ENCODE data around the gene CNTN1. TPM values are rescaled to one million over a fixed set of nuclear protein-coding genes. Genes with fewer than 3 reads are reported as not detected.

CNTN1 gene
- total RNA-seq, 1 experiment from 2014 or later, result not detected

DNA sequence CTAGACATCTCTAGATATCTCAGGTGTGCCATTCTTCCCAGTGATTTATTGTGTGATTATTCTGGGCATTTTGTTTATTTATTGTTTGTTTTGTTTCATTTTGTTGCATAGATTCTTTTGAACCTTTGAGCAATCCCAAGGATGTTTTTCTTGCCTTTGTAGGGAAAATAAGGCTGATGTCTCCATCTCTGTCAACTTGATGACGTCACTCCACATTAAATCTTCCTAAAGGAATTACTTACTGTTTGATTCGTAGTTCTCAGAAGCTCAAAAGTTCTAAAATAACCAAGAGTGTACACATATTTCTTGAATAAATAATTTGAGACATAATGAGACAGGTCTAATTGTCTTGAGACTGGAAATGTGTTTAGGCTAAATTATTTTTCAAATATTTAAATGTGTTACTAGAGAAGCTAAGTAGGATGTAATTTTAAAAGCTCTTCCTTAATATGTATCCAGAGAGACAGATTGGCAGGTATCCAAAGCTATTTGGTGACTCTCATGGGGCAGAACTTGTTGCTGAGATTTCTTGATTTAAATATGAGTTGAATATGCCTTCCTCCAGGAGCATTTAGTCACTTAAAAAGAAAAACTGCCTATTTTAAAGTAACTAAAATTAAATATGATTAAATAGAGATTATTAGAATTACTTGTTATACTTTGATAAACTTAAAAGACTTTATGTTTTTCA, 128.7 kb downstream of the CNTN1 start:
- Mint-ChIP-seq H3K36me3 (ENCODE audit: insufficient read depth, unreplicated experiment) (no peaks in the 10 kb centered on the region), H3K4me3 (ENCODE audit: unreplicated experiment) (no peak overlapping the region), H3K27me3 (ENCODE audit: insufficient read depth, unreplicated experiment) (peaks cover 26% of the 10 kb centered on the region), H3K27ac (ENCODE audit: low read depth, unreplicated experiment) (no peak overlapping the region), H3K9me3 (ENCODE audit: unreplicated experiment) (peaks cover 6% of the 10 kb centered on the region), H3K4me1 (ENCODE audit: insufficient read depth, unreplicated experiment) (no peaks in the 10 kb centered on the region)
- DNase-seq (ENCODE audit: unreplicated experiment), result no peak
- no TSS peak for BruUV-seq (replicated peaks)
- TF ChIP-seq, protein P1, sequence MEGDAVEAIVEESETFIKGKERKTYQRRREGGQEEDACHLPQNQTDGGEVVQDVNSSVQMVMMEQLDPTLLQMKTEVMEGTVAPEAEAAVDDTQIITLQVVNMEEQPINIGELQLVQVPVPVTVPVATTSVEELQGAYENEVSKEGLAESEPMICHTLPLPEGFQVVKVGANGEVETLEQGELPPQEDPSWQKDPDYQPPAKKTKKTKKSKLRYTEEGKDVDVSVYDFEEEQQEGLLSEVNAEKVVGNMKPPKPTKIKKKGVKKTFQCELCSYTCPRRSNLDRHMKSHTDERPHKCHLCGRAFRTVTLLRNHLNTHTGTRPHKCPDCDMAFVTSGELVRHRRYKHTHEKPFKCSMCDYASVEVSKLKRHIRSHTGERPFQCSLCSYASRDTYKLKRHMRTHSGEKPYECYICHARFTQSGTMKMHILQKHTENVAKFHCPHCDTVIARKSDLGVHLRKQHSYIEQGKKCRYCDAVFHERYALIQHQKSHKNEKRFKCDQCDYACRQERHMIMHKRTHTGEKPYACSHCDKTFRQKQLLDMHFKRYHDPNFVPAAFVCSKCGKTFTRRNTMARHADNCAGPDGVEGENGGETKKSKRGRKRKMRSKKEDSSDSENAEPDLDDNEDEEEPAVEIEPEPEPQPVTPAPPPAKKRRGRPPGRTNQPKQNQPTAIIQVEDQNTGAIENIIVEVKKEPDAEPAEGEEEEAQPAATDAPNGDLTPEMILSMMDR (IDR thresholded peaks at IDR 0.05; ENCODE audit: unreplicated experiment), result no peak
- CTCF ChIA-PET, result no interaction called here
- POLR2A ChIA-PET, result no interaction called here
- intact Hi-C loops (cut with micrococcal nuclease), result no loop called here

- ChIA-PET POLR2A (no interaction called here), CTCF (no interaction called here)
- Mint-ChIP-seq H3K4me3 (ENCODE audit: unreplicated experiment) (no peak overlapping the region), H3K36me3 (ENCODE audit: insufficient read depth, unreplicated experiment) (no peaks in the 10 kb centered on the region), H3K27ac (ENCODE audit: low read depth, unreplicated experiment) (no peak overlapping the region), H3K4me1 (ENCODE audit: insufficient read depth, unreplicated experiment) (peaks cover 8% of the 10 kb centered on the region), H3K9me3 (ENCODE audit: unreplicated experiment) (no peaks in the 10 kb centered on the region), H3K27me3 (ENCODE audit: insufficient read depth, unreplicated experiment) (peaks cover 15% of the 10 kb centered on the region)
- intact Hi-C loops (cut with micrococcal nuclease), result no loop called here
- TF ChIP-seq, protein P1 (IDR thresholded peaks at IDR 0.05; ENCODE audit: unreplicated experiment), result no peak
- DNase-seq (ENCODE audit: unreplicated experiment), result no peak
- no TSS peak for BruUV-seq (replicated peaks)
Measured at GRCh38 chr12:40825156-40825555, 132.9 kb downstream of the CNTN1 start.

DNA sequence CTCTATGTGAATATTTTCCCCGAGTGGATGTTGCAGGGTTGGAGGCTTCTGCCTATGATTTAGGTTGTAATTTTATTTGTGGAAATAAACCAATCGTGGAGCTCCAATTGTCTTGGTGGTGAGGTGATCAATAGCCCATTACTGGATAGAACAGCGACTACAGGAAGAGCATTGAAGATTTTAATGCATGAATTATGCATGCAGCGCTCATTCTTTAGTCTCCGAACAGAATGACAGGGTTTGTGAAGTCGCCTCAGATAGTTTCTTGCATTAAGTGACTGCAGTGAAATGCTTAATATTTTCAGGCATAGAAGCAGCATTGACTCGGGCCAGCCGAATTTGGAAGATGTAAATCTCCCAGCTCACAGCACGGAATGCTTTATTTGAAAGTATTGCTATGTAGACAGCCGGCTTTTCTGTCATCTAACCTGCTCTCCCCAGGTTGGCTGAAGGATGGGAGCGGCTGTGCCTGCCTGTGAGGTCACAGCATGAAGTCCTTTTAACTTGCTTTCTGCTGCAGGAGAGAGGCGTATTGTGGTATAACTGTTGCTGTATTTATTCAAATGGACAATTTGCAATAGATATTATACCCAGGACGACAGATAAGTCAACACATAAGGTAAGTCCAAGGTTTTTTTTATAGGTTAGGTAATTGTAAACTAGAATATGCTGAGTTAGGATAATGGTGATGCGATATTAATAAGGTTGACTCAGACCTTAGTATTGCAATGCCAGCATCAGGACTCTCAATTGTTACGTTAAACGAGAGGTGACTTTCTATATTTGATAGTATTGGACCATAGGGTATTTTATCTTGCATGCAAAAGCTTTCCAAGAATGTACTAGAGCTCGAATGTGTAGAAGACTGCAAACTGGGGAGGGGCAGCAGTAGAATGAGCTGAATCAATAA, 135.7 kb downstream of the CNTN1 start:
- POLR2A ChIA-PET, result no interaction called here
- Mint-ChIP-seq H3K4me3 (ENCODE audit: unreplicated experiment) (no peak overlapping the region), H3K36me3 (ENCODE audit: insufficient read depth, unreplicated experiment) (no peaks in the 10 kb centered on the region), H3K9me3 (ENCODE audit: unreplicated experiment) (no peaks in the 10 kb centered on the region), H3K27me3 (ENCODE audit: insufficient read depth, unreplicated experiment) (peaks cover 15% of the 10 kb centered on the region), H3K4me1 (ENCODE audit: insufficient read depth, unreplicated experiment) (peaks cover 13% of the 10 kb centered on the region), H3K27ac (ENCODE audit: low read depth, unreplicated experiment) (no peak overlapping the region)
- TF ChIP-seq, protein P1 (IDR thresholded peaks at IDR 0.05; ENCODE audit: unreplicated experiment), result no peak
- intact Hi-C loops (cut with micrococcal nuclease), result no loop called here
- CTCF ChIA-PET, result no interaction called here
- no peak for DNase-seq (ENCODE audit: unreplicated experiment)
- no TSS peak for BruUV-seq (replicated peaks)

- no peak overlapping the region for H3K4me3 Mint-ChIP-seq (ENCODE audit: unreplicated experiment)
- ChIA-PET POLR2A (no interaction called here), CTCF (no interaction called here)
- H3K36me3 Mint-ChIP-seq (ENCODE audit: insufficient read depth, unreplicated experiment), result no peaks in the 10 kb centered on the region
- no peak overlapping the region for H3K27ac Mint-ChIP-seq (ENCODE audit: low read depth, unreplicated experiment)
- TF ChIP-seq, protein P1 (IDR thresholded peaks at IDR 0.05; ENCODE audit: unreplicated experiment), result no peak
- no TSS peak for BruUV-seq (replicated peaks)
- DNase-seq (ENCODE audit: unreplicated experiment), result no peak
- H3K27me3 Mint-ChIP-seq (ENCODE audit: insufficient read depth, unreplicated experiment), result peaks cover 8% of the 10 kb centered on the region
- H3K9me3 Mint-ChIP-seq (ENCODE audit: unreplicated experiment), result no peaks in the 10 kb centered on the region
- H3K4me1 Mint-ChIP-seq (ENCODE audit: insufficient read depth, unreplicated experiment), result peaks cover 14% of the 10 kb centered on the region
- intact Hi-C loops (cut with micrococcal nuclease), result no loop called here
Measured at GRCh38 chr12:40828593-40828990, 136.4 kb downstream of the CNTN1 start.
